Smooth muscle cell (in vitro differentiated cells): ENCODE results near the gene SLC6A8. TPM values are rescaled to one million over a fixed set of nuclear protein-coding genes. Genes with fewer than 3 reads are reported as not detected.

Experiments used
- DNase-seq: peaks from one replicate; lab custom pipeline; 2025; ENCODE audit not compliant: unreplicated experiment; lab: John Stamatoyannopoulos, UW
- H2AFZ ChIP-seq: fragments of 200-600 bp; sonication (generic); 2 replicates; pipeline ENCODE4 v1.6.0; 2016; ENCODE audit warnings: antibody characterized with exemption, low read depth, mild to moderate bottlenecking
- H3F3A ChIP-seq: fragments of 200-600 bp; sonication (generic); 2 replicates; pipeline ENCODE4 v1.6.0; 2017; ENCODE audit warnings: antibody characterized with exemption, low read depth
- H3K27ac ChIP-seq: fragments of 200-600 bp; sonication (generic); 2 replicates; pipeline ENCODE4 v1.5.1; 2016; ENCODE audit warnings: low read depth, mild to moderate bottlenecking
- H3K27me3 ChIP-seq: fragments of 200-600 bp; sonication (generic); 2 replicates; pipeline ENCODE4 v1.6.1; 2016; ENCODE audit warnings: low read depth, mild to moderate bottlenecking
- H3K36me3 ChIP-seq: fragments of 200-600 bp; sonication (generic); 2 replicates; pipeline ENCODE4 v1.5.1; 2016; ENCODE audit warnings: low read depth
- H3K4me1 ChIP-seq: fragments of 200-600 bp; sonication (generic); 2 replicates; pipeline ENCODE4 v1.5.1; 2016; ENCODE audit warnings: low read depth
- H3K4me2 ChIP-seq: fragments of 200-600 bp; sonication (generic); 2 replicates; pipeline ENCODE4 v1.6.0; 2016; ENCODE audit warnings: mild to moderate bottlenecking
- H3K4me3 ChIP-seq: fragments of 200-600 bp; sonication (generic); 2 replicates; pipeline ENCODE4 v1.5.1; 2016; ENCODE audit warnings: mild to moderate bottlenecking
- H3K79me2 ChIP-seq: fragments of 200-600 bp; sonication (generic); 2 replicates; pipeline ENCODE4 v1.6.0; 2016; ENCODE audit warnings: low read depth, mild to moderate bottlenecking
- H3K9ac ChIP-seq: fragments of 200-600 bp; sonication (generic); 2 replicates; pipeline ENCODE4 v1.6.0; 2016; ENCODE audit warnings: low read depth
- H3K9me3 ChIP-seq: fragments of 200-600 bp; sonication (generic); replicated peaks from 2 replicates; pipeline ENCODE4 v1.5.1; 2016; ENCODE audit warnings: low read depth
- H4K20me1 ChIP-seq: fragments of 200-600 bp; sonication (generic); 2 replicates; pipeline ENCODE4 v1.6.0; 2016; ENCODE audit warnings: low read depth
- CTCF ChIP-seq: fragments of 200-600 bp; sonication (generic); IDR thresholded peaks from 2 replicates; pipeline ENCODE4 v1.5.1; 2017; ENCODE audit warnings: borderline replicate concordance, mild to moderate bottlenecking, antibody characterized with exemption; ENCODE audit not compliant: insufficient read depth, poor library complexity, severe bottlenecking
- WGBS: methylation state at CpG from one replicate; pipeline ENCODE4 v1.1.7; 2016; ENCODE audit warnings: low lambda C conversion rate; 5-methylcytosine and 5-hydroxymethylcytosine counted together
- polyA plus RNA-seq: library from polyadenylated mRNA; unstranded; fragments of >200 nt; fragmentation: Nextera tagmentation; extraction: Ambion mirVana; gene quantifications from 2 replicates; pipeline ENCODE4 v1.2.1, GENCODE V29; 2016
- total RNA-seq: library from RNA; depleted of rRNA; stranded (reverse); fragments of >200 nt; gene quantifications from 2 replicates; pipeline ENCODE4 v1.2.3, GENCODE V29; 2014

The SLC6A8 gene
- total and polyA plus RNA-seq, 2 experiments from 2014 or later = 45.2 to 98.1 TPM

- Histone ChIP-seq H3F3A (no peaks in the 10 kb centered on the region), H3K36me3 (no peaks in the 10 kb centered on the region), H3K27ac (no peak overlapping the region), H3K4me2 (no peak overlapping the region), H3K9ac (no peak overlapping the region), H3K4me1 (peaks cover 3% of the 10 kb centered on the region), H3K79me2 (no peaks in the 10 kb centered on the region), H2AFZ (no peak overlapping the region), H4K20me1 (no peaks in the 10 kb centered on the region), H3K4me3 (no peak overlapping the region), H3K27me3 (peaks cover 13% of the 10 kb centered on the region), H3K9me3 (no peaks in the 10 kb centered on the region)
- DNase-seq = no peak
- TF ChIP-seq CTCF = no peak
- WGBS = 77% methylated on average over 10 of the region's 10 CpGs
Observed at GRCh38 chrX:153645921-153646488, 41.7 kb upstream of the SLC6A8 start.

GRCh38 chrX:153646620-153647373 lies 40.9 kb upstream of the SLC6A8 start, which contains the start of gene DUSP9:
DUSP9 (plus strand) TSS chrX:153647203; CDS start chrX:153647954, 751 bp downstream.
- TF ChIP-seq CTCF = no peak
- Histone ChIP-seq H3K9me3 (no peaks in the 10 kb centered on the region), H3K4me2 (peak within 1 kb of the TSS; percentile 75), H3F3A (no peaks in the 10 kb centered on the region), H3K9ac (no peak within 1 kb of the TSS), H3K36me3 (no peaks in the 10 kb centered on the region), H4K20me1 (no peaks in the 10 kb centered on the region), H3K4me3 (peak within 1 kb of the TSS; percentile 24), H3K79me2 (no peaks in the 10 kb centered on the region), H3K27ac (no peak within 1 kb of the TSS), H3K27me3 (peaks cover 13% of the 10 kb centered on the region), H3K4me1 (peaks cover 3% of the 10 kb centered on the region), H2AFZ (no peak within 1 kb of the TSS)
- no peak for DNase-seq
- WGBS = 47% methylated on average over 29 of the region's 53 CpGs

GRCh38 chrX:153647461-153648357 lies 40.0 kb upstream of the SLC6A8 start:
- no peak for TF ChIP-seq CTCF
- Histone ChIP-seq H3K4me1 (peaks cover 3% of the 10 kb centered on the region), H3K9ac (no peak overlapping the region), H3F3A (no peaks in the 10 kb centered on the region), H3K79me2 (no peaks in the 10 kb centered on the region), H3K4me3 (peak overlapping the region; percentile 24), H3K4me2 (peak overlapping the region; percentile 75), H3K9me3 (no peaks in the 10 kb centered on the region), H2AFZ (no peak overlapping the region), H3K27me3 (peaks cover 13% of the 10 kb centered on the region), H3K36me3 (no peaks in the 10 kb centered on the region), H3K27ac (no peak overlapping the region), H4K20me1 (no peaks in the 10 kb centered on the region)
- 47% methylated on average over 64 of the region's 85 CpGs for WGBS
- no peak for DNase-seq
